ENCODE data around the gene RIPOR3.
"Not testable (repeated sequence)": the region's sequence is repeated elsewhere in the genome, so short reads cannot be mapped to it uniquely, and the experiment has no call there.

RIPOR3 gene

DNA sequence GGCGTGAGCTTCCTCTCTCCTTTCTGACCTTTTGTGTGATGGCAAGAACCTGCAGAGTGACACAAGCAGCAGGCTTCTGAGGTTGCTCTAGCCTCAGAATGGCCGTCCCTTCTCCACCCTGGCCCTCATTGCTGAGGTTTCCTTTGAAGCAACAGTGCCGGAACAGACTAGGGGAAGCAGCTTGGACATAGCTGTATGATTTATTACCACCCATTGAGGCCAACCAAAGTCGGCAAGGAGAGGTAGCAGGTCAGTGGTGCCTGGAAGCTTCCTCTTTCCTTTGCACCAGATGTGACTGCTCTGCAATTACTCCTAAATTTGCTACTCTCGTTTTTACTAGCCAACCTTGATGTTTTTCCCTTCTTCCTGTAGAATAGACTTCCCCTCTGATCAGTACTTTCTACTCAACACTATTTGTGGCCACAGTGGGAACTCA lies 149.7 kb downstream of the RIPOR3 start:
- no peak for DNase-seq

DNA sequence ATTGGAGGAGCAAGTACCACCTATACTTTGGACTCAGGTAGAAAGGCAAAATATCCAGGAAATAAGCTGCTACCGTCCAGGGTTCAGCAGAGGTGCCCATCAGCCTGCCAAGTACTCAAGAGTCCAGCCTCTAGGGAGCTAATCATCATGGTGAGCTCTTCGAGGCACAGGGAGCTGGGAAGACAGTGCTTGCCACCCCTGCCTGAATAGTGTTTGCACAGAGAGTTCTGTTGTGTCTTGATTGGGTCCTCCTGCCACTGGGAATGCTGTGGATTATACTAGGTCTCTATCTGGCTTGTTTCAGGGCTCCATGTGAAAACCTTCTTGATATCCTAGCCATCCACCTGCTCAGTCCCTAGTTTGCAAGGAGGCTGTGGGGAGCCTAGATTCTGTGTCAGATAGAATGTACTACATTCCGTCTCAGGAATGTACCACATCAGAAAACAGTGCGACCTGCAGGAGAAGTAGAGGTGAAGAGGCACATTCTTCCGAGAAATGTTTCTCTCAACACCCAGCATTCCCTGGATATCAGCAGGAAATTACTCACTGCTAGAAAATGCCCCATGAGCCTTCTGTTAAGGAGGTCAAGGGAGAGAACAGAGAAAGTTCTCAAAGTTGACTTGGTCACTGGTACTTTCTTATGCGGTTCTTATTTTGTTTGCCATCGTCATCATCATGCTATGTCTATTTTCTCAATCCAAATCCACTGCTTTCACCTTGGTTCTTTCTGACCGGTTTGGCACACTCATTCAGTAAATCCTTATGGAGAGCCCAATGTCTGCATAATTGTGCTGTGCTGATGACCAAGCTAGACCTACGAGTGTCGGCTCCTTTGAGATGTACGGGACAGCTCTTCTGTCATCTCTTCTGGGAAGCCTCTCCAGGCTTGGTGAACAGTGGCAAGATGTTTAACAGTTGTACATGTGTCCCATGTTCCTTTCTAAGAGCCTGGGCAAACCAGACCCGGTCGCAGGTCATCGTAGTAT lies 150.4 kb downstream of the RIPOR3 start:
- no peak for DNase-seq

- DNase-seq = not testable (repeated sequence)
Observed at GRCh38 chr20:50539798-50540197, 151.5 kb downstream of the RIPOR3 start.

- no peak for DNase-seq
Observed at GRCh38 chr20:50538276-50538675, 153.1 kb downstream of the RIPOR3 start.

- DNase-seq = no peak
Observed at GRCh38 chr20:50537546-50538201, 153.7 kb downstream of the RIPOR3 start.

DNA sequence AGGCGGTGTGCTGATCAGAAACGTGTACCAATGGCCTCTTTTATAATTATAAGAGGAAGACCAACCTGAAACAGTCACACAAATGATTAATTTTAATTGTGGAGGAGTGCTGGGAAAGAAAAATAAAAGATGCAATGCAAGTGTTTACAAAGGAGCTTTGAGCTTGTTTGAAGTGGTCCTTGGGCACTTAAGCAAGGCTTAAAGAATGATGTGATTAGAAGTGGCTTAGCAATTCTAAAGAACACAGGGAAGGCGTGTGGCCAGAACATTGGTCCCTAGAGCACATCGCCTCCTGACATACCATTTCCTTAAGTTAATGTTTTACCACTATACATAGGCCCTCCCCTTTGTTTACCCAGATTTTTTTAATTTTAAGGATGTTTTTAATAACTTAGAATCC lies 155.0 kb downstream of the RIPOR3 start:
- no peak for DNase-seq

Measured in activated CD4-positive, alpha-beta T cell treated with anti-CD3 and anti-CD28 coated beads for 1 hour (primary cell).